Mucosa of descending colon (tissue), 3 donors: Measurements from ENCODE around the gene CELF4. TPM values are rescaled to one million over a fixed set of nuclear protein-coding genes. Genes with fewer than 3 reads are reported as not detected.

ENCODE experiments used
- ATAC-seq: fragments of 200-7000 bp; cut with Tn5 transposase; one replicate; pipeline ENCODE4 v1.9.1; 2020; ENCODE audit warnings: mild to moderate bottlenecking, moderate library complexity
- DNase-seq, 3 donors: peaks; one replicate each; pipeline ENCODE4 v3.0.0-alpha.2; 2020
- H3K36me3 ChIP-seq: fragments of 200-600 bp; one replicate; pipeline ENCODE4 v1.8.0; 2021; ENCODE audit warnings: low read depth, mild to moderate bottlenecking
- H3K4me1 ChIP-seq: fragments of 200-600 bp; one replicate; pipeline ENCODE4 v1.8.0; 2021; ENCODE audit warnings: low read depth, mild to moderate bottlenecking
- H3K4me3 ChIP-seq: fragments of 200-600 bp; one replicate; pipeline ENCODE4 v1.8.0; 2021; ENCODE audit warnings: mild to moderate bottlenecking
- H3K9me3 ChIP-seq: fragments of 200-600 bp; one replicate; pipeline ENCODE4 v1.8.0; 2021; ENCODE audit warnings: mild to moderate bottlenecking
- CTCF ChIP-seq: fragments of 200-600 bp; IDR thresholded peaks from one replicate; pipeline ENCODE4 v1.8.0; 2022; ENCODE audit warnings: antibody characterized with exemption, mild to moderate bottlenecking
- intact Hi-C, 2 donors: fragments of 100-400 bp; cut with DNase I in 1 of 2; cut with micrococcal nuclease in 1 of 2; formaldehyde crosslinking; loops; one replicate each; pipeline versions ENCODE4 v1.11.0 to v1.11.1; 2022; cut with DNase I, micrococcal nuclease
- total RNA-seq, 3 donors: library from RNA; stranded (reverse); fragmentation: NEBNext Ultra II Directional in 2 of 3; extraction: Animal tissue kit (Norgen Biotek cat#: 25700) in 2 of 3; gene quantifications; one replicate each; pipeline versions ENCODE4 v1.2.1 to v1.2.4, GENCODE V29; 2021 to 2023
- donor health status: DM: no; HTN: no; CAD: no; lungs with moderate emphysema.
- donor health status: DM: no; HTN: no; CAD: no.
- donor health status: DM: no; HTN: yes; CAD: no.

The CELF4 gene
- total RNA-seq, 3 donors from 2014 or later, result 0.32 to 4.4 (median 0.72) TPM

GRCh38 chr18:37244618-37245017, 321.0 kb downstream of the CELF4 start:
- H3K4me3 ChIP-seq, result no peak overlapping the region
- no peak for DNase-seq

GRCh38 chr18:37243741-37244140, 321.9 kb downstream of the CELF4 start:
- no peak for TF ChIP-seq CTCF
- intact Hi-C loops, result no loop called here
- no peak for ATAC-seq
- no peaks in the 10 kb centered on the region for H3K4me1 ChIP-seq
- DNase-seq, result no peak
- H3K4me3 ChIP-seq, result no peak overlapping the region
- no peaks in the 10 kb centered on the region for H3K36me3 ChIP-seq
- H3K9me3 ChIP-seq, result no peaks in the 10 kb centered on the region

More at GRCh38 chr18:37244618-37245017, 321.0 kb downstream of the CELF4 start:
- TF ChIP-seq CTCF, result no peak
- H3K36me3 ChIP-seq, result no peaks in the 10 kb centered on the region
- ATAC-seq, result no peak
- H3K9me3 ChIP-seq, result no peaks in the 10 kb centered on the region
- intact Hi-C loops, result no loop called here
- H3K4me1 ChIP-seq, result no peaks in the 10 kb centered on the region

DNA sequence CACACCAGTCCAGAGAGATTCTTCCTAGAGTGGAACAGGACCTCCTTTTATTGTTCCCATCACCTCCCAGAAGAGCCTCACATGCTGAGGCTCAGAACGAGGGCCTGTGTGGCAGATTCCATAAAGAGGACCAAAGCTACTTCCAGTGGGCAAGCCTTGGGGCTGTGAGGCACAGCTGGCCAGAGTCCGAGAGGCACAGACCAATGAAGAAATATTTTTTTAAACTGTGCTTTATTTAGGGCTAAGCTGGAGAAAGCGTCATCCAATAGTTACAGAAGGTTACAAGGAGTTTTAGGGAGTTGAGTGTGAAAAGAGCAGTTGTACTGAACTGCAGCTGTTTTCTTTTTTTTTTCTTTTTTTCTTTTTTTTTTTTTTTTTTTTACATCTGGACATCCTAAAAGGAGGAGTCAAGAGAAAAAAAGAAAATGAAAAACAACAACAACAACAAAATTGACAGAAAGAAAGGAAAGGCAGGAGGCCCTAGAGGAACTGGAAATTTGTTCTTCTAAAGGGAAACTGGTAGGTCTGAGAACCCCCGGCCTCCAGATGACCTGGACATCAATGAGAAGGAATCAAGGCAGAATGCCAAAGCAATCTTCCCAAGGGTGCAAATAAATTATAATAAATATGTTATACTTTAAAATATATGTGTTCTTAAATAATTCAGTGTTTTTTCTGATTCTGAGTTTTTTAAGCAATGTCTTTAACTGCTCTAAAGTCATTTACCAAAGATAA, 322.6 kb downstream of the CELF4 start:
- Histone ChIP-seq H3K36me3 (no peaks in the 10 kb centered on the region), H3K4me3 (no peak overlapping the region), H3K9me3 (no peaks in the 10 kb centered on the region), H3K4me1 (no peaks in the 10 kb centered on the region)
- TF ChIP-seq CTCF, result no peak
- DNase-seq (no peak), ATAC-seq (no peak)
- intact Hi-C loops, result no loop called here

GRCh38 chr18:37242091-37242490, 323.5 kb downstream of the CELF4 start:
- Histone ChIP-seq H3K36me3 (no peaks in the 10 kb centered on the region), H3K9me3 (no peaks in the 10 kb centered on the region), H3K4me3 (no peak overlapping the region), H3K4me1 (no peaks in the 10 kb centered on the region)
- no peak for ATAC-seq
- intact Hi-C loops, result no loop called here
- no peak for DNase-seq
- no peak for TF ChIP-seq CTCF

DNA sequence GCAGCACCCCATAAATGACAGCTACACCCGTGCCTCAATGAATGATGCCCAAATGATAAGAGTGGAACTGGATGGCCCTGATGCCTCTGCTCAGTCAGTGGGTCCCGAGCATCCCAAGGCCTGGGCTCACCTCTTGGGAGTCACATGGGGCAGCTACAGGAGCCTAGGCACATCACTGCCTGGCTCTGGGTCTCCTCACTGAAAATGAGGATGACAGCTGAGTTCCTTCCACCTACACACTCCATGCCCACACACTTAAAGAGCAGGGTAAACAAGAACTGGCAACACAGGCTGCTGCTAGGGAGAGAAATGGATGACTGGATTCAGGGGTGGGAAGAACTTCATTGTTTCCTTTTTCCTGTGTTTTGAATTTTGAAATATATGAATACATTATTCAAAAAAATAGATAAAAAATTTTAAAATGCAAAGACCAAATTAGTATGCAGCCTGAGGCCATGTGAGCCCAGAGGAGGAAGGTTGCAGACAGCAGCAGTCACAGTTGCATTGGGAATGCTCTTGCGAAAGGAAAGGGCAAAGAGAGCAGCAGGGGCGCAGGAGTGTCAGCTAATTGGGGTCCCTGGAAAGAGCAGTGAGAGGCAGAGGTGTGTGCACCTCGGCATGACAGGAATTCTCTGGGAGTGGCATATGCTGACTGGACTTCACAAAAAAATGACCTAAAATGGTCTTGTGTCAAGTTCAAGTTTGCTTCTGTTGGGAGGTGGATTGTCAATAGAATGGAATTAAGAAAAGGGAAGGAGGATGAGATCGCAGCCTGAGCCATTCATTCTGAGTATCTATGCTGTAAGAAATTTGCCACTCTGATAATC, 327.1 kb downstream of the CELF4 start:
- Histone ChIP-seq H3K4me1 (no peaks in the 10 kb centered on the region), H3K4me3 (no peak overlapping the region), H3K9me3 (no peaks in the 10 kb centered on the region), H3K36me3 (no peaks in the 10 kb centered on the region)
- intact Hi-C loops, result no loop called here
- no peak for DNase-seq
- no peak for ATAC-seq
- TF ChIP-seq CTCF, result no peak
